HG02678 (cell line): ENCODE measurements around the gene SYT17.
"Not testable (repeated sequence)": the region's sequence is repeated elsewhere in the genome, so short reads cannot be mapped to it uniquely, and the experiment has no call there.

Source experiments
- ATAC-seq: cut with Tn5 transposase; IDR thresholded peaks from one replicate; pipeline ENCODE4 v1.9.1; 2021; ENCODE audit warnings: mild to moderate bottlenecking, moderate library complexity; ENCODE audit not compliant: unreplicated experiment

SYT17 gene

GRCh38 chr16:19172098-19172780 lies 4.2 kb downstream of the SYT17 start:
- ATAC-seq: no peak

GRCh38 chr16:19173059-19173458 lies 5.0 kb downstream of the SYT17 start:
- no peak for ATAC-seq

GRCh38 chr16:19173649-19174383 lies 5.8 kb downstream of the SYT17 start:
- ATAC-seq: no peak

DNA sequence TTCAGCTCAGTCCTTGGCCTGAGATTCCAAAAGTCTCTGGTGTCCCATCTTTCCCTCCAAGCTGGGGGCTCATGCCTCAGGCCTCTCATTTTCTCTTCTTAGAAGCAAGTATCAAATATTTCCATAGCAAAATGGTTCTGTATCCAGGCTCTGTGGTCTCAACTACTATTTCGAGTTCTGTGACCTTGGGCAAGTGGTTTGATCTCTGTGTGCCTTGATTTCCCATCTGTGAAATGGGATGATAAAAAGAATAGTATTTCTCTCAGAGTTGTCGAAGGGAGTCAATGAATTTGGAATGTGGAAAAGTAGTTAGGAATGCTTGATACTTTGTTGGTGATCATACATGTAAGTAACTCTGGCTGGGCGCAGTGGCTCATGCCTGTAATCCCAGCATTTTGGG lies 6.4 kb downstream of the SYT17 start:
- no peak for ATAC-seq

DNA sequence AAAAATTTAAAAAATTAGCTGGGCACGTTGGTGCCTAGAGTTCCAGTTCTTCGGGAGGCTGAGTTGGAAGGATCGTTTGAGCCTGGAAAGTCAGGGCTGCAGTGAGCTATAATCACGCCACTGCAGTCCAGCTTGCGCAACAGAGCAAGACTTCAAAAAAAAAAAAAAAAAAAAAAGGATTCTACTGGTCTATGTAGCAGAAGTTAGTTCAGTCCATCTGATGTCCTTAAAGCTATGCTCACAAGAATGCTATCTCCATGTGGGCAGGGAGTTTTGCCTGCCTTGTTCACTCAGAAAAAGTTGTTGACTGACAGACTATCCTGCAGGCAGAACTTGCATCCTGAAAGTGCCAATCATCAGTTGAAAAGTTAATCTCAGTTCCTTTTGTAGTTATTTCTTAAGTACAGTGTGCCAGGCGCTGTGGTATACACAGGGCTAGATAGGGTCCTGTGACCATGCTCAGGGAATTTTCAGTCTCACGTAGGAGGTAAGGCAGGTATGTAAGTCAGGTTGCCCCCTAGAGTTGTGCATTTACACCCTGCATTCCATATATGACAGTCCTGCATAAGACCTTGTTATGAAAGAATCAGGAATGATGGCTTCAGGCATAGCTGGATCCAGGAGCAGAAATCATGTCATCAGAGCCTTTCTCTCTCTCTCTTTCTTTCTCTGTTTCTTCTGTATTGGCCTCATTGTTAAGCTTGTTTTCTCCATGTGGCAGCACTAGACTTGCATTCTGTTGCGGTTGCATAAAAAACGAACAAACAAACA lies 7.6 kb downstream of the SYT17 start:
- no peak for ATAC-seq

GRCh38 chr16:19177111-19177739 lies 9.2 kb downstream of the SYT17 start:
- ATAC-seq: no peak

DNA sequence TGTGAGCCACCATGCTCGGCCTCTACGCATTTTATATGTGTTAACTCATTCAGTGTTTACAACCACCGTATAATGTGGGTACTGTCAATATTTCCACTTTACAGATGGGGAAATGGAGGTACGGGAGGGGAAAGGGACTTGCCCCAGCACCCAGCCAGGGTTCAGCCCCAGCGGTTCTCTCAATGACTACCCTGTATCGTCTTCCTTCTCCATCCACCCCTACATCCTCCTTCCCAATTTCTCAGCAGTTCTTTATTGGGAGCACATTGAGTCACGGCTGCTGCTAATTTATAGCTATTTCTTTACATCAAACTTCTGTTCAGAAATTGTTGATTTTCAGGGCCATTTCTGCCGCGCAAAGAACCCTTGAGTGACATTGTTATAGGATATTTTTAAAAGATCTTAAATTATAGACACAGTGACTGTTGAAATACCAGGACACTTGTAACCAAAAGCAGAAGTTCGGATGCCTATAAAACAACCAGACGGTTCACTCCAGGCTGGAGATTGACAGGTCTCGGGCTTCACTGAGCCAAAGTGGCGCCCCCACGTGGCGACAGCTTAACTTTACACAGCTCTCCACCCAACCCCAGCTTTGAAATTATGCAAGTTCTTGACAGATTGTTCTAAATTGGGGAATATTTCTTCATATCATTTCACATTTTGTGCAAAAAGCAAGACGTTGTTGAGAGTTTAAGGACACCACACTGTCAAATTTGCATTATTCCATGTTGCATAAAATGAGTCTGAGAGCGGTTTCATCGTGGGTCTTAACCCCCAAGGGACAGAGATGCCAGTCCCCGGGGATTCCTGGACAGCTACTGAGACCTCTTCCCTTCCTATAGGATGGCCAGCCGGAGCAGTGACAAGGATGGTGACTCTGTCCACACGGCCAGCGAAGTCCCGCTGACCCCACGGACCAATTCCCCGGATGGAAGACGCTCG lies 11.8 kb downstream of the SYT17 start:
- no peak for ATAC-seq

DNA sequence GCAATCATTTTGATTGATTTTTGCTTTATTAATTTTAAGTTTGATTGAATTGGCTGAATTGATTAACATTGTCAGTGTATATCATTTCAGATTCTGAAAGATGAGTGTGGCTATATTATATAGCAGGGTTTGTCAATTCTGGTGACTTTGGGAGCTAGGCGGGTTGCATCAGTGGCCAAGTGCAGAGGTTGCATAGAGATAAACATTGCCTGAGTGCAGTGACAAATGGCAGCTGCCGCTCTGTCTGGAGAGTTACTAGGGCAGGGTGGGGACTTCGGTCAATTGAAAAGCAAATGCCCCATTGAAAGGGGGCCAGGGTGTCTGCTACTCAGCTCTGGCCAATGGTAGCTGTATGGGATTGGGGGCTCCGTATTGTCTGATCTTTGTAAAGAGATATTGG lies 12.7 kb downstream of the SYT17 start:
- ATAC-seq: no peak

GRCh38 chr16:19182481-19182880 lies 14.4 kb downstream of the SYT17 start:
- no peak for ATAC-seq

DNA sequence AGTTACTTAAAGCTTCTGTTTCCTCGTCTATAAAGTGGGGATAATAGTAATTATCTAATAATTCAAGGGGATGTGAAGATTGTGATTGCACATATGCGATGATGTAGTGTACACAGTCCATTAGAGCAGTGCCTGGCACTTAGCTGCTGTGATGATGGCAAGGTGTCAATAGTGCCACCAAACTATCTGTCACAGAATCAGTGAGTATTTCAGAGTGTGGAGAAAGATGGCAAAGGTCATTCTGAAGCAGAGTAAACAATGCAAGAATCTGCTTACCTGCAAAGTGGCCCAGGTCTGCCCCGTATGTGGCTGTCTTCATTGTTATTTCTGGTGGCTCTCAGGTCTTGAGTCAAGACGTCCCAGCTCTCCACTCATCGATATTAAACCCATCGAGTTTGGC lies 15.1 kb downstream of the SYT17 start:
- no peak for ATAC-seq

DNA sequence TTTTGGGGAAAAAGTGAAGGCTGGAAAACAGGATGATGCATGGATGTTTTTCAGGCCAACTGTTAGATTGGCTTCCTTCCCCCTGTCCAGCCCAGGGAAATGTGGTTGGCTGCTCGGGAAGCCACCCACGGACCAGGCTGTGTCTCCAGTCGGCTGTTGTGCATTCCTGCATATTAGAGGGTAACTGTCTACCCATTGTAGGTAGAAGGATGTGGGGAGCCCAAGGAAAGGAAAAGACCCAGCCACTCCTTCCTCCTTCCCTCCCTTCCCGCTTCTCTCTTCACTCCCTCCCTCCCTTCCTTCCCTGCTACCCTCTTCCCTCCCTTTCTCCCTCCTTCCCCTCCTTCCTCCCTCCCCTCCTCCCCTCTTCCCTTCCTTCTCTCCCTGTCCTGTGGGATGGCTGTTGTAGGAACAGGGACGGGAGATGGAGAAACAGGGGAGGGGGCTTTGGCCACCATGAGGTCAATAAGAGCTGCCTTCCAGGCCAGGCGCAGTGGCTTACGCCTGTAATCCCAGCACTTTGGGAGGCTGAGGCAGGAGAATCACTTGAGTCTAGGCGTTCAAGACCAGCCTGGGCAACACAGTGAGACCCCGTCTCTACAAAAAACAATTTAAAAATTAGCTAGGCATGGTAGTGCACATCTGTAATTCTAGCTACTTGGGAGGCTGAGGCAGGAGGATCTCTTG lies 16.9 kb downstream of the SYT17 start:
- no peak for ATAC-seq

DNA sequence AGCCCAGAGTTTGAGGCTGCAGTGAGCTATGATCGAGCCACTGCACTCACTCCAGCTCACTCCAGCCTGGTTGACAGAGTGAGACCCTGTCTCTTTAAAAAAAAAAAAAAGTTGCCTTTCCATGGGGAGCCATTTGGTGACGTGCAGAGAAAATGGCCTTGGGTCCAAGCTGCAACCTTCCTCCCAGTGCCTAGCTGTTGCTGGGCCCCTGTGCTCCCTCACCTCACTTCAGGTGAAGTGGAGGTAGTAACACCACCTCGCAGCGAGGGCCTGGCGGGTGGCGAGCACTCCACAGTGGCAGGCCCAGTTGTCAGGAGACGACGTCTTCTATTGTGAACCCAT lies 17.4 kb downstream of the SYT17 start:
- ATAC-seq: no peak

DNA sequence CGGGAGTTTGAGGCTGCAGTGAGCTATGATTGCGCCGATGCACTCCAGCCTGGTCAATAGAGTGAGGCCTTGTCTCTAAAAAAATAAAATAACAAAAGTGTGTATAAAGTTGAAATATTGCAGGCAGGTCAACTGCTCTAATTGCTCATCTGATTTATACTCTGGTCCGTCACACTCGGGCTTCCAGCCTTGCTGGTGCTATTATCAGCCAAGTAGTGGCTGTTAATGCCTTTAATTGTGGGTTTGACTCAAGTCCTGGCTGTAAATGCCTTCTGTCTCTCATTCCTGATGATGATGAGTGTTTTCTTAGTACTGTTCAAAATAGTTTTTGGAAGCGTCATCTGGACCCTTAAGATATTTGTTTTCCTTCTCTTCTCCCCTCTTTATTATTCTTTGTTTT lies 18.4 kb downstream of the SYT17 start:
- ATAC-seq: no peak

DNA sequence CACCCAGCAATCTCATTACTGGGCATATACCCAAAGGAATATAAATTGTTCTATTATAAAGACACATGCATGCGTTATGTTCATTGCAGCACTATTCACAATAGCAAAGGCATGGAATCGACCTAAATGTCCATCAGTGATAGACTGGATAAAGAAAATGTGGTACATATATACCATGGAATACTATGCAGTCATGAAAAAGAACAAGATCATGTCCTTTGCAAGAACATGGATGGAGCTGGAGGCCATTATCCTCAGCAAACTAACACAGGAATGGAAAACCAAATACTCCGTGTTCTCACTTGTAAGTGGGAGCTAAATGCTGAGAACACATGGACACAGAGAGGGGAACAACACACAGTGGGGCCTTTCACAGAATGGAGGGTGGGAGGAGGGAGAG lies 19.9 kb downstream of the SYT17 start:
- ATAC-seq: not testable (repeated sequence)

GRCh38 chr16:19188406-19188805 lies 20.4 kb downstream of the SYT17 start:
- no peak for ATAC-seq

DNA sequence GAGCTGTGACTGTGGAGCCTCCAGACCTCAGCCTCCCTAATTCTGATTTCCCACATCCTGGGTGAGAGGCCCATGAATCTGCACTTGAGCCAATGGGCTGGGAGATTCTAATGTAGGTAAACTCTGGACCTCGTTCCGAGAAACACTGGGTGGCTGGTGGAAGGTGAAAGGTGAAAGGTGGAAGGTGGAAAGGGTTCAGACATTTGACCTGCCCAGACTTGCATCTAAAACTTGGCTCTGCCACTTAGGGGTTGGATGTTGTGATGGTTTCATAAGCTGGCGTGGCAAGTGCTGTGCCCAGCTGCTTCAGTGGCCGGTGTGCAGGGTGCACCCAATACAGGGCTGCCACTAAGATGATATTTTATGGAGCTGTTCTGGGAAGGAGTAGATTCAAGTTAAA lies 24.8 kb downstream of the SYT17 start:
- ATAC-seq: no peak

- ATAC-seq: no peak
Measured at GRCh38 chr16:19196871-19197270, 28.8 kb downstream of the SYT17 start.

- no peak for ATAC-seq
Measured at GRCh38 chr16:19203374-19203966, 35.4 kb downstream of the SYT17 start.

DNA sequence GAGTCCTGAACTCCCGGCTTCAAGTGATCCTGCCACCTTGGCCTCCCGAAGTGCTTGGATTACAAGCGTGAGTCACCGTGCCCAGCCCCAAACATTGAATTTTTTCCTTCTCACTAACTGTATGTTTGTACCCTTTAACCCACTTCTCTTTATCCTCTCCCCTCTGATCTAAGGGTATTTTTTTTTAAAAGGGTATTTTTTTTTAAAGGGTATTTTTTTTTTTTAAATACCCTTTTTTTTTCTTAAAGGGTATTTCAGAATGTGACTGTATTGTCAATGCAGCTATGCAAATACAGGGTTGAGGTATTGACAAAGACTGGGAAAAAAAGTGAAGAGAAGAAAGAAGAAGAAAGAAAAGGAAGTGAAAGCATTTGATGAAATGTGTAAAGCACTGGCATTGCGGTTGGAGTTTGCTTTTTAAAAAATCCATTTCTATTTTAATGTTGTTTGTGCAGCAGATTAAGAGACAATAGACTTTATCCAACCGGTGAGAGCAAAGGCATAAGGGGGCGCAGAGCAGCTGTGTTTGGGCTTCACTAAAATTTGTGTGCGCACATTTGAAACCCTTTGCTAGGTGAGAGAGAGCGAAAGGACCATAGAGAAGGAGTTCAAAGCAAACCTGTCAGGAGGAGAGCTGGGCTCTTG lies 42.4 kb downstream of the SYT17 start:
- peak; percentile 64 for ATAC-seq
